ENCODE data around the gene ATG7.

The ATG7 gene

DNA sequence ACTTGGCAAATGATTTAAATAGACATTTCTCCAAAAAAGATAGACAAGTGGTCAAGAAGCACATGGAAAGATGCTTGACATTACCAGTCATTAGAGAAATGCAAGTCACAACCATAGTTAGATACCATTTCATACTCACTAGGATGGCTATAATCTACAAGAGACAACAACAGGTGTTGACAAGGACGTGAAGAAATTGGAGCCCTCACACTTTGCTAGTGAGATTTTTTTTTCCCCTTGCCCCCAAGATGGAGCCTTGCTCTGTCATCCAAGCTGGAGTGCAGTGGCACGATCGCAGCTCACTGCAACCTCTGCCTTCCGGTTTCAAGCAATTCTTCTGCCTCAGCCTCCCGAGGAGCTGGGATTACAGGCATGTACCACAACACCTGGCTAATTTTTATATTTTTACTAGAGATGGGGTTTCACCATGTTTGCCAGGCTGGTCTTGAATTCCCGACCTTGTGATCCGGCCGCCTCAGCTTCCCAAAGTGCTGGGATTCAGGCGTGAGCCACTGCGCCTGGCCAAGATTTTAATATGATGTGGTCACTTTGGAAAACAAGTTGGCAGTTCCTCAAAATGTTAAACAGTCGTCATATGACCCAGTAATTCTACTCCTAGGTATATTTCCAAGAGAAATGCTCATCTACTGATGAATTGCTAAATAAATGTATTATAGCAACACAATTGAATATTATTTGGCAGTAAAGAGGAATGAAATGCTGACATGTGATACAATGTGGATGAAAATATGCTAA, 103.3 kb downstream of the ATG7 start:
- DNase-seq (ENCODE audit: low spot score), result no peak
- in situ Hi-C loops (cut with MboI; ENCODE audit: low sequenced_read_pairs, unreplicated experiment), result no loop called here
- TF ChIP-seq, protein P1, sequence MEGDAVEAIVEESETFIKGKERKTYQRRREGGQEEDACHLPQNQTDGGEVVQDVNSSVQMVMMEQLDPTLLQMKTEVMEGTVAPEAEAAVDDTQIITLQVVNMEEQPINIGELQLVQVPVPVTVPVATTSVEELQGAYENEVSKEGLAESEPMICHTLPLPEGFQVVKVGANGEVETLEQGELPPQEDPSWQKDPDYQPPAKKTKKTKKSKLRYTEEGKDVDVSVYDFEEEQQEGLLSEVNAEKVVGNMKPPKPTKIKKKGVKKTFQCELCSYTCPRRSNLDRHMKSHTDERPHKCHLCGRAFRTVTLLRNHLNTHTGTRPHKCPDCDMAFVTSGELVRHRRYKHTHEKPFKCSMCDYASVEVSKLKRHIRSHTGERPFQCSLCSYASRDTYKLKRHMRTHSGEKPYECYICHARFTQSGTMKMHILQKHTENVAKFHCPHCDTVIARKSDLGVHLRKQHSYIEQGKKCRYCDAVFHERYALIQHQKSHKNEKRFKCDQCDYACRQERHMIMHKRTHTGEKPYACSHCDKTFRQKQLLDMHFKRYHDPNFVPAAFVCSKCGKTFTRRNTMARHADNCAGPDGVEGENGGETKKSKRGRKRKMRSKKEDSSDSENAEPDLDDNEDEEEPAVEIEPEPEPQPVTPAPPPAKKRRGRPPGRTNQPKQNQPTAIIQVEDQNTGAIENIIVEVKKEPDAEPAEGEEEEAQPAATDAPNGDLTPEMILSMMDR (IDR thresholded peaks at IDR 0.05; ENCODE audit: borderline replicate concordance, control extremely low read depth, extremely low read depth, insufficient read depth, missing control alignments), result no peak

DNA sequence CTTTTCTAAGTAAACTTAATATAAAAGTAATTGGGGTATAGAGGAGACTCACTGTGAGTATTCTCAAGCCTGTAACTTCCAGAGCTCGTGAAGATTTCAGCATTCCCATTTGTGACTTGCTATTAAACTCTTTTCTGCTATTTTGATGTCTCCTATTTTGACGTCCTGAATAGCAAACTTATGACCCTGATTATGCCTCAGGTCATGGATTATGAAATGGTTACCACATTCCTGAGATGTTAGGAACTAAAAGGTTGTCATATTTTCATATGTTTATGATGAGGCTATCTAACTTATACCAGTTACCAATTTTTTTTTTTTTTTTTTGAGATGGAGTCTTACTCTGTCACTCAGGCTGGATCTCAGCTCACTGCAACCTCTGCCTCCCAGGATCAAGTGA, 105.5 kb downstream of the ATG7 start:
- no peak for DNase-seq (ENCODE audit: low spot score)
- in situ Hi-C loops (cut with MboI; ENCODE audit: low sequenced_read_pairs, unreplicated experiment), result no loop called here
- TF ChIP-seq, protein P1 (IDR thresholded peaks at IDR 0.05; ENCODE audit: borderline replicate concordance, control extremely low read depth, extremely low read depth, insufficient read depth, missing control alignments), result no peak

DNA sequence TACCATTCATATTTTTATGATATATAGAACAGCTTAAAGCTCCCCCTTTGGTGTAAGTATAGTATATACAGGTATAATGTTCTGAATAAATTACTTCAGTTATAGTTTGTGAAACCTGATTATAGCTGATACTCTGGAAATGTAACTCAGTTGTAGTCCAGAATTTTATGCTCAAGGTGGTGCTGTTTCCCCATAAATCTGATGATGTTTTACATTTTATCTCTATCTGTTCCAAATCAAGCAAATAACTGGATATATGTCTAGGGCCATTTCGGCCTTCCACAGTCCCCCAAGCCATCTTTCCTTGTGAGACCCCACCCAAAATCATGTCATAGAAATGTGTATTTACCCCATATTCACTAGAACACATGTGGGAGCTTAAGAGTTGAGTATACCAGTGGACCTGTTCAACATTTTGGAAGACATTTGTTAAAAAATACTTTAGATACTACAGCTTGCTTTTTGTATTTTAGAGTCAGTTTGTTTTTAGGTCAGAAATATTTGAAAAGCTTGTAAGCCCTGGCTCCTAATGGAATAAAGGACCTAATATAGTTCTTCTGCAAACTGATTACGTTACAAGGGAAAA, 107.1 kb downstream of the ATG7 start:
- TF ChIP-seq, protein P1 (IDR thresholded peaks at IDR 0.05; ENCODE audit: borderline replicate concordance, control extremely low read depth, extremely low read depth, insufficient read depth, missing control alignments), result peak; percentile 49
- DNase-seq (ENCODE audit: low spot score), result peak; percentile 45
- in situ Hi-C loops (cut with MboI; ENCODE audit: low sequenced_read_pairs, unreplicated experiment), result no loop called here

DNA sequence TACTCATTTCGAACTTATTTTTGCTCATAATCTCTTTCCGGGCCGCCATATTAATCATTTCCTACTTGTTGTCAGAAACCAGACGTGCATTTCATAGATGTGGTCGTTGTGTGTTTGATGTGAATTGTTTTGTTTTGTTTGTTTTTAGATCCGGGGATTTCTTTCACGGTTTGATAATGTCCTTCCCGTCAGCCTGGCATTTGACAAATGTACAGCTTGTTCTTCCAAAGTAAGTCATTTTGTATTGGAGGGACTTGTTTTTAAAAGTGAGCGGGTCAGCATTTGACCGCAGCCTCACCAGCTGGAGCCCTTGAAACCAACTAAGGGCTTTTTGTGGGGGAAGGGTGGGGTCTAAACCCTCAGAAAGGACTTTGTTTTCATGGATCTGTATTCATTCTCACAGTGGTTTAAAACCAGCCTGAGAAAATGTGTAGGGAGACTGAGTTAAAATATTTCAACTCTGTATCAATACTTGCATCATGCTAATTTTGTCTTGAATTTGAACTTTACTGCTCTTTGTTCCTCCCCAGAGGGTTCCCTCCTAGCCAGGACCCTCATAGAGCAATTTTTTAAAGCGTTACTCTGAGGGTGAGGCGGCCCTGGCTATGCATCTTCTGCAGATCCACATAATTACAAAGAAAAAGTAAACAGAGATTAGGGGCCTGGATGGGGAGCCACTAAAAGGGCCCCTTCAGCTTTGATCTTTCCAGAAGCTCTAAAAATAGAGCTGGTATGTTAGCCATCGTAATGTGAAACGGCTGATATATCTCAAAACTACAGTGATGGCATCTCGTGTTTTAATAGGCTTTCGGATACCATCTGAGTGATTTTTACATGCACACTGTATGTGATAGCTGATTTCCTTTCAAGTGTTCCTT, 107.9 kb downstream of the ATG7 start:
- in situ Hi-C loops (cut with MboI; ENCODE audit: low sequenced_read_pairs, unreplicated experiment), result loop anchor here (5.0 kb wide), 1 partner anchor 282 kb away; no protein-coding TSS in a partner anchor
- no peak for DNase-seq (ENCODE audit: low spot score)
- TF ChIP-seq, protein P1 (IDR thresholded peaks at IDR 0.05; ENCODE audit: borderline replicate concordance, control extremely low read depth, extremely low read depth, insufficient read depth, missing control alignments), result no peak

DNA sequence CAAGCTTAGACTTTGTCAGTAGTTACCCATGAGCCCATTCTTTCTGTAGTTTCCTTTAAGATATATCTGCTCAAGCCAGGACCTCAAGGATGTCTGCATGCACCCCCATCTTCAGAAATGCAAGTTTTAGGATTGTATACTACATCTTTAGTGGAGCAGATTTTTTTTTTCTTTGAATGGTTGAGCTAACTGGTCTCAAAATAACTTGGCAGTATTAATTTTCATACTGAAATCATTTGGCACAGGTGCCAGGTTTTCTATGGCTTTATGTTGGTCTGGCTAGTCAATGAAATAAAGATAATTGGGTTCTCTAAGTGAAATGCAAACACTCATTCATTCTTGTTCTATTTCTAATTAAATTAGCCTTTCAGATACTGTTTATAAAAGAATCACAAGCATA, 108.9 kb downstream of the ATG7 start:
- in situ Hi-C loops (cut with MboI; ENCODE audit: low sequenced_read_pairs, unreplicated experiment), result loop anchor here (5.0 kb wide), 1 partner anchor 281 kb away; no protein-coding TSS in a partner anchor
- DNase-seq (ENCODE audit: low spot score), result no peak
- TF ChIP-seq, protein P1 (IDR thresholded peaks at IDR 0.05; ENCODE audit: borderline replicate concordance, control extremely low read depth, extremely low read depth, insufficient read depth, missing control alignments), result no peak

DNA sequence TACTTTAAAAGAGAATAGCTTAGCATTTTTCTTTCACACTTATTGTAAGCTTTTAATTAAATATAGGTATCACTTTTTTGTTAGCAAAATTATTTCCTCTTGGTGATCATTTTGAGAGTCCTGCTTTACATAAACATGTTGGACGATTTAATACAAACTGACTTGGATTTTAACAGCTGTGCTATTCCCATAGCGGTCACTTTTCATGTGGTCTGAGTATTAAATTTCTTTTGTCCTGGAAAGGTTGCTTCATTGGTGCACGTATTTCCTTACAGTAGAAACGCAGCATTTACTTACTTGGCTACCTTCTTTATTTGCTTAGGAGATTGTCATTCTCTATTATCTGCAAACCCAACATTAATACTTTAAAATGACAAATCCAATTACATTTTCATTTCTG, 109.4 kb downstream of the ATG7 start:
- TF ChIP-seq, protein P1 (IDR thresholded peaks at IDR 0.05; ENCODE audit: borderline replicate concordance, control extremely low read depth, extremely low read depth, insufficient read depth, missing control alignments), result no peak
- in situ Hi-C loops (cut with MboI; ENCODE audit: low sequenced_read_pairs, unreplicated experiment), result loop anchor here (5.0 kb wide), 1 partner anchor 281 kb away; no protein-coding TSS in a partner anchor
- no peak for DNase-seq (ENCODE audit: low spot score)

Measured in GM13976 (cell line).